HepG2 (cell line): ENCODE results near the gene CDT1. TPM values are rescaled to one million over a fixed set of nuclear protein-coding genes. Genes with fewer than 3 reads are reported as not detected.

Experiments used
- AGO1 ChIP-seq: fragments of 200-400 bp; formaldehyde crosslinking; IDR thresholded peaks from 2 replicates; pipeline ENCODE4 v1.6.1; 2017; ENCODE audit warnings: mild to moderate bottlenecking, low read depth, low read length, moderate library complexity; ENCODE audit not compliant: poor library complexity, severe bottlenecking
- BORCS8-MEF2B ChIP-seq: sonication (generic); formaldehyde crosslinking; IDR thresholded peaks from 2 replicates; pipeline ENCODE4 v1.8.0; 2022; ENCODE audit warnings: mild to moderate bottlenecking, missing genetic modification reagents
- EEA1 ChIP-seq: sonication (generic); formaldehyde crosslinking; IDR thresholded peaks from 2 replicates; pipeline ENCODE4 v1.5.1; 2020; ENCODE audit warnings: mild to moderate bottlenecking, missing genetic modification reagents, borderline replicate concordance
- IRF2 ChIP-seq: IDR thresholded peaks from 2 replicates; pipeline ENCODE4 v1.6.1; 2018; ENCODE audit warnings: missing genetic modification reagents, missing compliant biosample characterization
- KLF16 ChIP-seq, 2 experiments: sonication (generic) in 1 of 2; formaldehyde crosslinking in 1 of 2; IDR thresholded peaks; 2 replicates each; pipeline versions ENCODE4 v1.6.1 to v1.8.0; 2016 to 2023; ENCODE audit warnings: missing genetic modification reagents in 2 of 2, missing compliant biosample characterization in 1 of 2
- MTA1 ChIP-seq: sonication (generic); formaldehyde crosslinking; IDR thresholded peaks from 2 replicates; pipeline ENCODE4 v1.4.0; 2020; ENCODE audit warnings: missing genetic modification reagents, mild to moderate bottlenecking, borderline replicate concordance
- NR2F1 ChIP-seq, 2 experiments: fragments of 450-650 bp in 1 of 2; formaldehyde crosslinking in 1 of 2; IDR thresholded peaks; 2 replicates each; pipeline versions ENCODE4 v1.5.0 to v1.6.1; 2016 to 2020; ENCODE audit warnings: mild to moderate bottlenecking in 1 of 2, missing compliant biosample characterization in 1 of 2, missing genetic modification reagents in 1 of 2, moderate library complexity in 1 of 2
- POLR2A ChIP-seq, 2 experiments: IDR thresholded peaks; 2 replicates each; pipeline ENCODE4 v1.6.1; 2011; ENCODE audit warnings: low read depth in 2 of 2, low read length in 2 of 2, mild to moderate bottlenecking in 1 of 2, moderate library complexity in 1 of 2; ENCODE audit not compliant: insufficient read depth in 1 of 2
- TARDBP ChIP-seq: sonication (generic); formaldehyde crosslinking; IDR thresholded peaks from 2 replicates; pipeline ENCODE4 v1.8.0; 2022; ENCODE audit warnings: mild to moderate bottlenecking, missing genetic modification reagents
- THAP11 ChIP-seq: IDR thresholded peaks from 2 replicates; pipeline ENCODE4 v1.6.1; 2016; ENCODE audit warnings: missing biosample characterization, missing genetic modification reagents
- THYN1 ChIP-seq: sonication (generic); formaldehyde crosslinking; IDR thresholded peaks from 2 replicates; pipeline ENCODE4 v1.8.1; 2023; ENCODE audit warnings: low read depth, mild to moderate bottlenecking, moderate library complexity, missing genetic modification reagents, borderline replicate concordance
- ZBTB42 ChIP-seq: sonication (generic); formaldehyde crosslinking; IDR thresholded peaks from 2 replicates; pipeline ENCODE4 v1.5.0; 2020; ENCODE audit warnings: mild to moderate bottlenecking, missing genetic modification reagents
- ZMYM2 ChIP-seq: sonication (generic); formaldehyde crosslinking; IDR thresholded peaks from 2 replicates; pipeline ENCODE4 v1.8.0; 2022; ENCODE audit warnings: mild to moderate bottlenecking, missing genetic modification reagents
- ZNF160 ChIP-seq: sonication (generic); formaldehyde crosslinking; IDR thresholded peaks from 2 replicates; pipeline ENCODE4 v1.8.0; 2022; ENCODE audit warnings: mild to moderate bottlenecking, inconsistent platforms, missing genetic modification reagents
- ZNF564 ChIP-seq: sonication (generic); formaldehyde crosslinking; IDR thresholded peaks from 2 replicates; pipeline ENCODE4 v1.8.1; 2023; ENCODE audit warnings: mild to moderate bottlenecking, missing genetic modification reagents
- ZNF605 ChIP-seq: sonication (generic); formaldehyde crosslinking; IDR thresholded peaks from 2 replicates; pipeline ENCODE4 v1.8.0; 2022; ENCODE audit warnings: mild to moderate bottlenecking, missing genetic modification reagents
- polyA plus RNA-seq, 8 experiments: library from polyadenylated mRNA; depleted of rRNA in 3 of 8; stranded (reverse) in 7 of 8; unstranded in 1 of 8; fragments of >200 nt; fragmentation: Illumina TruSeq in 4 of 8; extraction: Trizol in 4 of 8; gene quantifications; 2 replicates each; pipeline versions ENCODE4 v1.2.1 to v1.2.3, GENCODE V29; 2011 to 2016; ENCODE audit warnings: low read depth in 4 of 8, missing spikeins in 1 of 8, mixed read lengths in 1 of 8; ENCODE audit not compliant: insufficient read depth in 1 of 8
- total RNA-seq, 5 experiments: library from RNA; depleted of rRNA; stranded (reverse); fragments of >200 nt; fragmentation: Illumina TruSeq; extraction: Trizol; gene quantifications; 2 replicates each; pipeline ENCODE4 v1.2.3, GENCODE V29; 2016; ENCODE audit warnings: low read depth in 1 of 5
- TF ChIP-seq, protein P1 (sequence below): sonication (generic); formaldehyde crosslinking; IDR thresholded peaks from 2 replicates; pipeline ENCODE4 v1.8.0; 2022; ENCODE audit warnings: mild to moderate bottlenecking, missing genetic modification reagents, borderline replicate concordance
- TF ChIP-seq, protein P2 (sequence below): sonication (generic); formaldehyde crosslinking; IDR thresholded peaks from 2 replicates; pipeline ENCODE4 v1.4.0; 2020; ENCODE audit warnings: missing genetic modification reagents
- TF ChIP-seq, protein P3 (sequence below): sonication (generic); formaldehyde crosslinking; IDR thresholded peaks from 2 replicates; pipeline ENCODE4 v1.8.1; 2023; ENCODE audit warnings: mild to moderate bottlenecking, moderate library complexity, missing genetic modification reagents

Gene CDT1
- total and polyA plus RNA-seq, 2 of the 13 experiments (the other 11 are each of a cell fraction or from before 2014, with no cell fraction given), result 23.1 to 23.8 TPM

DNA sequence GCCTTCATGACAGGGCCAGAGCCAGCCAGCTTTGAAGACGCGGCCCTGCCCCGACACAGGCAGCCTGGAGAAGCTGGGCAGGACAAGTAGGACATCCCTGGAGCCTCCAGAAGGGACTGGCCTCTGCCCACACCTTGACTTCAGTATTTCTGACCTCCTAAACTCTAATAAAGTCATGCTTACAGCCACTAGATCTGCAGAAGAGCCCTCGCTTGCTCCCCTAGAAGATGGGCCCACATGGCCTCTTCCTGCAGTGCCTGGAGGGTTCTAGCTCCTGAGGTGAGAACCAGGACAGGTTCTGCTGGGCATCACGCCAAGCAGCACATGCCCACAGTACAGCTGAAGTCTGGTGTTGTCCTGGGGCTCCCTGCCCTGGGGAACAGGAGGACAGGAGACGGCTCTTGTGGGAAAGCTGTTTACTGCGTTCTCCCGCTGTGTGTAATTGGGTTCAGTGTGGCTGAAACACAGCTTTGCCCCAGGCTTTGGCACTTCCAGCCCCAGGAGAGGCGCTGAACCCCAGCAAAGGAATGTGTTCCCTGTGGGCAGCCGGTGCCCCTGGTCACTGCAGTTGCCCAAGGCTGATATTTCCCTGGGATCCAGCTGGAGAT lies 5.6 kb downstream of the CDT1 start (continued):
- TF ChIP-seq, protein P1, sequence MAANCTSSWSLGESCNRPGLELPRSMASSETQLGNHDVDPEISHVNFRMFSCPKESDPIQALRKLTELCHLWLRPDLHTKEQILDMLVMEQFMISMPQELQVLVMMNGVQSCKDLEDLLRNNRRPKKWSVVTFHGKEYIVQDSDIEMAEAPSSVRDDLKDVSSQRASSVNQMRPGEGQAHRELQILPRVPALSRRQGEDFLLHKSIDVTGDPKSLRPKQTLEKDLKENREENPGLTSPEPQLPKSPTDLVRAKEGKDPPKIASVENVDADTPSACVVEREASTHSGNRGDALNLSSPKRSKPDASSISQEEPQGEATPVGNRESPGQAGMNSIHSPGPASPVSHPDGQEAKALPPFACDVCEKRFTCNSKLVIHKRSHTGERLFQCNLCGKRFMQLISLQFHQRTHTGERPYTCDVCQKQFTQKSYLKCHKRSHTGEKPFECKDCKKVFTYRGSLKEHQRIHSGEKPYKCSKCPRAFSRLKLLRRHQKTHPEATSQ (CRISPR knock-in tag), result no peak
- TF ChIP-seq, protein P2, sequence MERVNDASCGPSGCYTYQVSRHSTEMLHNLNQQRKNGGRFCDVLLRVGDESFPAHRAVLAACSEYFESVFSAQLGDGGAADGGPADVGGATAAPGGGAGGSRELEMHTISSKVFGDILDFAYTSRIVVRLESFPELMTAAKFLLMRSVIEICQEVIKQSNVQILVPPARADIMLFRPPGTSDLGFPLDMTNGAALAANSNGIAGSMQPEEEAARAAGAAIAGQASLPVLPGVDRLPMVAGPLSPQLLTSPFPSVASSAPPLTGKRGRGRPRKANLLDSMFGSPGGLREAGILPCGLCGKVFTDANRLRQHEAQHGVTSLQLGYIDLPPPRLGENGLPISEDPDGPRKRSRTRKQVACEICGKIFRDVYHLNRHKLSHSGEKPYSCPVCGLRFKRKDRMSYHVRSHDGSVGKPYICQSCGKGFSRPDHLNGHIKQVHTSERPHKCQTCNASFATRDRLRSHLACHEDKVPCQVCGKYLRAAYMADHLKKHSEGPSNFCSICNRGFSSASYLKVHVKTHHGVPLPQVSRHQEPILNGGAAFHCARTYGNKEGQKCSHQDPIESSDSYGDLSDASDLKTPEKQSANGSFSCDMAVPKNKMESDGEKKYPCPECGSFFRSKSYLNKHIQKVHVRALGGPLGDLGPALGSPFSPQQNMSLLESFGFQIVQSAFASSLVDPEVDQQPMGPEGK (CRISPR knock-in tag), result peak; percentile 7; the same call in 1 of the 2 replicates
- no peak for TF ChIP-seq ZNF160 (CRISPR knock-in tag)
- no peak for TF ChIP-seq KLF16 (CRISPR knock-in tag; IDR thresholded peaks at IDR 0.05)
- TF ChIP-seq ZNF564 (CRISPR knock-in tag), result no peak
- TF ChIP-seq ZBTB42 (CRISPR knock-in tag), result no peak
- TF ChIP-seq IRF2 (CRISPR knock-in tag), result no peak
- TF ChIP-seq AGO1, result no peak
- no peak for TF ChIP-seq THYN1
- TF ChIP-seq ZNF605 (CRISPR knock-in tag), result no peak
- no peak for TF ChIP-seq NR2F1 (CRISPR knock-in tag; IDR thresholded peaks at IDR 0.05)
- TF ChIP-seq POLR2A (IDR thresholded peaks at IDR 0.05; ENCODE audit: insufficient read depth in 1 of 2, low read depth in 2 of 2, low read length in 2 of 2), result peak in 1 of 2 experiments; percentile 50; a peak in 1 of 4 replicates
- no peak for TF ChIP-seq THAP11 (CRISPR knock-in tag)
- peak; percentile 49; the same call in 1 of the 2 replicates for TF ChIP-seq BORCS8-MEF2B (CRISPR knock-in tag)
- TF ChIP-seq ZMYM2 (CRISPR knock-in tag), result no peak
- TF ChIP-seq, protein P3, sequence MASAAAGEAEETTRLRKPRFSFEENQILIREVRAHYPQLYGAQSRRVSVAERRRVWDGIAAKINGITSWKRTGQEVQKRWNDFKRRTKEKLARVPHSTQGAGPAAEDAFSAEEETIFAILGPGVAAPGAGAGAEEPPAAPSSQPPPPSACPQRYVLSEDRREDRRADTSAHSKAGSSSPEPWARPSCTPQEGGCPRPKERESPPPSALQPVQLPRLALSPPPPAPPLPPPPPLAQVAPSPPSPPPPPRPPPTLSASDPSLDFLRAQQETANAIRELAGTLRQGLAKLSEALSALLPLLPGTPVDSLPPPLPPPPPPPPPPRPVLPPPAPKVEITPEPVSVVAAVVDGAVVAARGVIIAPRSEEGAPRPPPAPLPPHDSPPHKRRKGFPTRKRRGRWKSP, result no peak
- 0 out of 2 replicates have a peak, but pooled peaks have one; percentile 15 for TF ChIP-seq MTA1 (CRISPR knock-in tag)
- TF ChIP-seq TARDBP (CRISPR knock-in tag), result no peak
- TF ChIP-seq EEA1 (CRISPR knock-in tag), result 0 out of 2 replicates have a peak, but pooled peaks have one; percentile 46
- TF ChIP-seq, all 625 proteins: peak for 9
